T follicular helper cell (primary cell): ENCODE data around the gene CHORDC1.
"Not testable (repeated sequence)": the region's sequence is repeated elsewhere in the genome, so short reads cannot be mapped to it uniquely, and the experiment has no call there.

Experiments
- DNase-seq: peaks from one replicate; pipeline ENCODE4 v3.0.0-alpha.2; 2020; ENCODE audit warnings: low read depth
- total RNA-seq, 2 experiments: gene quantifications; one replicate each; lab custom pipeline; 2026; lab: John Stamatoyannopoulos, UW

The CHORDC1 gene
- 80.9 to 205 reads per million in 2 experiments for total RNA-seq

- DNase-seq: peak; percentile 83
These were observed at the start of gene CHORDC1 for GRCh38 chr11:90222459-90223247. TSS of gene CHORDC1 (minus strand) at chr11:90223049. CDS start at chr11:90222954, 95 bp downstream.

DNA sequence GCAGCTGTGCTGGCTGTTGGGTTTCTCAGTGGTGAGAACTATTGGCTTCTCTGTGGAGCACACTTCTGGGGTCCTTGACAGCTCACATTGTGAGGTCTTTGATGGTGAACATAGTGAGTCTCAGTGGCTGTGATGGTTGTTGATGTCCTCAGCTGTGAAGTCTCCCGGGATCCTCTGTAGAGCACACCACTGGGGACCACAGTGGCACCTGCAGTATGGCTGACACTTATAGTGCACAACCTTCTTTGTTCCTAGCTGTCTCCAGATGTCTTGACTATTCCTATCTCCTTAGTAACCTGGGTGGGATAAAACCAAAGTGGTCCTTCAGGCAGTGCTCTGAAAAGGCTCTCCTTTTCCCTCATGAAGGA is 34.3 kb upstream of the CHORDC1 start:
- DNase-seq: no peak

DNA sequence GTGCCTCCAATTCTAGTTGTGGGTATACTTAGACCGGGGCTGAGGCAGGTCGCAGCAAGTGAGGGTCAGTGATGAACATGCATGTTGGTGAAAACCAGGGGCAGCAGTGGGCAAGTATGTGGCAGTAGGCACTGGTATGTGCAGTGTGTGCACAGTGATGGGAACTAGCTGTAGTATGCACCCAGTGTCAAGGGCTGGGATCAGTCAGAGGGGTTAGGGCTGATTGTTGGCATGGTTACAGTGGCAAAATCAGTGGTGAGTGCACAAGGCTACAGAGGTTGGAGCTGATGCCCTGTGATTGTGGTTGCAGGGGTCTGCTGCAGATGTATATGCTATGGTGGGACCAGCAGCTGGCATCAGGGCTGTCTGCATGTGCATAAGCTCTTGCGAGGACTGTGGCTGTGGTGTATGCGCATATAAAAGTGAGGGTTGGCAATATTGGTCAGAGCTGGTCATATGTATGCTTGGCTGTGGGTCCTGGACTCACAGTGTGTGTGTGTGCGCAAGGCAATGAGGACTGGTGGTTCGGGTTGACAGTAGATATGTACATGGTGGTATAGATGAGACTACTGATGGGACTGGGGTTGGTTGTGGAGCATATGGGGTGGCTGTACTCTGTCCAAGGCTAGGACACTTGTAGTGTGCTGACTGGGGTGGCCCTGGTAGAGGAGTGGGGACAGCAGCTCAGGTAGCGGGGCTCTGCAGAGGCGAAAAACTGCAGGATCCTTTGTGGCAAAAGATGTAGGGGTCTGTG is 33.7 kb upstream of the CHORDC1 start:
- DNase-seq: no peak

- no peak for DNase-seq
These were observed 31.2 kb upstream of the CHORDC1 start for GRCh38 chr11:90254065-90254464.

DNA sequence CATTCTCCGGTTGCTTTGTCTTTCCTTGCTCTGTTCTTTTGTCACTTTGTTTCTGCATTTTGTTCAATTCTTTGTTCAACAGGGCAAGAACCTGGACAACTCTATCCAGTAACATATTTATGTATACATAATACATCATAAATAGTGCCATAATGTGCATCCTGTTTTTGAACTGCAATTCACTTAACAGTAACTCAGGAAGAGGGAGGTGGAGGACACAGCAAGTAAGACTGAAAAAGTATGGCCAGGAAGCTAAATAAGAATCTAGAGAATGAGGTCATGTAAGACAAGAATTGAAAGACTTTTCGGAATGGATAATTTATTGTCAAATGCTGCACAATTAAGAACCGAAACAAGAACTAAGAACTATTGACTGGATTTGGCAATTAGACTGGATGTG is 29.2 kb upstream of the CHORDC1 start:
- DNase-seq: no peak

DNA sequence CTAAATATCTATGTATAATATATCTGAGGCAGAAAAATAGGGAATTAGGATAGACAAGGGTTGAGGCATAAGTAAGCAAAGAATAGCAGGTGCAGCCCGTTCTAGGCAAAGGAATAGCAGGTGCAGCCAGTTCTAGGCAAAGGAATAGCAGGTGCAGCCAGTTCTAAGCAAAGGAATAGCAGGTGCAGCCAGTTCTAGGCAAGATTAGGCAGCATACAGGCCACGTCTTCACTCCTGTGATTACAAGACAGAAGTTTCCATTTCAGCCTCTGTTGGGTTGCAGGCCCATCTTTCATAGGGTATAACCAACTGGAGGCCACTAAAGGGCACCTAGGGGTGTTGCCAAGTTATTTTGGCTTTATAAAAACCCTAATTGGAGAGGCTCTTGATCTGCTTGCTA is 28.8 kb upstream of the CHORDC1 start:
- DNase-seq: no peak

DNA sequence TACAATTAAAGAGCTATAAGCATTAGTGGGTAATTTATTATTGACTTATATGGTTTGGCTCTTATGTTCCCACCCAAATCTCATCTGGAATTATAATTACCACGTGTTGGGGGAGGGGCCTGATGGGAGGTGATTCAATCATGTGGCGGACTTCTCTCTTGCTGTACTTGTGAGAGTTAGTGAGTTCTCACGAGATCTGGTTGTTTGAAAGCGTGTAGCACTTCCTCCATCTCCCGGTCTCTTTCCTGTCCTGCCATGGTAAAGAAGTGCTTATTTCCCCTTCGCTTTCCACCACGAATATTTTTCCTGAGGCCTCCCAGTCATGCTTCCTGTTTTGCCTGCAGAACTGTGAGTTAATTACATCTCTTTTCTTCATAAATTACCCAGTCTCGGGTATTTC is 28.1 kb upstream of the CHORDC1 start:
- DNase-seq: no peak

GRCh38 chr11:90246468-90246867 is 23.6 kb upstream of the CHORDC1 start:
- DNase-seq: no peak

DNA sequence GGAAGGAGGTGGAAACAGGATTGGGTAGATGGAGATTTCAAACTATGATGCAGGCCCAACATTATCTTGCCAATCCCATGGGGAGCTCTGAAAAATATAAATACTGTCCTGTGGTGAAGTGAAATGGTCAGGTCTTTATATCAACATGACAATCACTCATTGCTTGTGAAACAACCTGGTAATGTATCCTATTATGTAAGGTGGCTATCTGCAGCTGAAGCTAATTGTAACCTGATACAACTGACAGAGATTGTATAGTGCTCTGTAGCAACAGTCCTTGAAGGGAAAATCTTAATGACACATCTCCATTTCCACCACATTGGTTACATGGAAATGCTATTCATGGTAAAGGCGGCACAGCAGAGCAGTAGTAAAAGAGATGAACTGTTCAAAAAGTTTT is 20.7 kb upstream of the CHORDC1 start:
- DNase-seq: no peak

GRCh38 chr11:90242894-90243416 is 20.1 kb upstream of the CHORDC1 start:
- no peak for DNase-seq

DNA sequence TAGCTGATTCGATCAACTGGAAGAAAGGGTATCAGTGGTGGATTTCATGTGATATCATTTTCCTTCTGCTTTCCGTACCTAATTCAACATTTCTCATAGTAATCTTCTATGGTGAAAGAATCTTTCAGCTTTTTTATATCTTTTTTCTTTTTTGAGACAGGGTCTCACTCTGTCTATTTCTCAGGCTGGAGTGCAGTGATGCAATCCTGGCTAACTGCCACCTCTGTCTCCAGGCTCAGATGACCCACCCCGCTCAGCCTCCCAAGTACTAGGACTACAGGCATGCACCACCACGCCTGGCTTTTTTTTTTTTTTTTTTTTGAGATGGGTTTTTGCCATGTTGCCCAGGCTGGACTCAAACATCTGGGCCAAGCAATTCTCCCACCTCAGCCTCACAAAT is 18.6 kb upstream of the CHORDC1 start:
- DNase-seq: no peak

- not testable (repeated sequence) for DNase-seq
These were observed 17.3 kb upstream of the CHORDC1 start for GRCh38 chr11:90239967-90240636.

- no peak for DNase-seq
These were observed 14.2 kb upstream of the CHORDC1 start for GRCh38 chr11:90237004-90237403.

- DNase-seq: no peak
These were observed 12.7 kb upstream of the CHORDC1 start for GRCh38 chr11:90235526-90235925.

- DNase-seq: no peak
These were observed 12.1 kb upstream of the CHORDC1 start for GRCh38 chr11:90234977-90235376.

DNA sequence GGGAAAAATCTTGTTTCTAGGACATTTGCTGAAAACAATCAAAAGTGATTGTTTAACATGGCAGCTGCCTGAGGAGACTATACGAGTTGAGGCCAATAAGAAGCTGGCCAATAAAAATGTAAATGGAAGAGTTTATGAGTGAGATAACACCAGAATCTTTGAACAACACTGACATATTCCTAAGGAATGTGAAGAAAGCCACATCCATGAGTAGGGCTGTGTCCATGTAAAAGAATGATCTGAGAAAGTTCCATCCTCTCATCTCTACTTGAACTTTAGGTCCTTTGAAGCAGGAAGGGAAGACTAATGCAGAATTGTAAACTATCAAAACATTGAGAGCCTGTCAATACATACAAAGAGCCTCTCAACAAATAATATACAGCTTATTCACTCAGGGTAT is 6.9 kb upstream of the CHORDC1 start:
- DNase-seq: no peak

DNA sequence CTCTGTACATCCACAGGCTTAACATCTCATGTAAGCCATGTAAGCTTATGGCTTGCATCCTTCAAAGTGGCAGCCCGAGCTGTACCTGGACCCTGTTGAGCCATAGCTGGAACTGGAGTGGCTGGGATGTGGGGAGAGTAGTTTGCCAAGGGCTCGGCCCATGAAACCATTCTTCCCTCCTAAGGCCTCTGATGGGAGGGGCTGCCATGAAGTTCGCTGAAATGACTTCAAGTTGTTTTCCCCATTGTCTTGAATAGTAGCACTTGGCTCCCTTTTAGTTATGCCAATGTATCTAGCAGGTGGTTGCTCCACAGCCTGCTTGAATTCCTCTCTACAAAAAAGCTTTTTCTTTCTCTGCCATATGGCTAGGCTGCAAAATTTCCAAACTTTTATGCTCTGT is 5.2 kb upstream of the CHORDC1 start:
- no peak for DNase-seq

GRCh38 chr11:90223248-90223585 is 368 bp upstream of the CHORDC1 start:
- DNase-seq: no peak

GRCh38 chr11:90221803-90222458 is 918 bp downstream of the CHORDC1 start:
- no peak for DNase-seq

DNA sequence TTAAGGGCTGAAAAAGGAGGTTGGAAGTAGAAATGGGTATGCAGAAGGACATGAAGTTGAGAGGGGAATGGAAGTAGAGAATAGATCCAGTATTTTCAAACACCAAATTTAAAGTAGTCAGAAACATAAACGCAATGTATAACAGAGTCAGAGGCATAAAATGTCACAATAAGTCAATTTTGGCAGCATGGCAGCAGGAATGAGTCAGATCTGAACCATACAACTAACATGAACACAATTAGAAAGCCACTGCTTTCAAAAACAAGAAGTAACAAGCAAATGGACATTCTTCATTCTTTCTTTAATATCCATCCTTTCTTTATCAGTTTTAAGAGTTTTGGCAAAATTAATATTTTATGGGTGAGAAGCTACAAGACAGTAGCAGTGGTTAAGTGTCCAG is 2.5 kb downstream of the CHORDC1 start:
- DNase-seq: no peak

- no peak for DNase-seq
These were observed 3.4 kb downstream of the CHORDC1 start for GRCh38 chr11:90219438-90219837.

- no peak for DNase-seq
These were observed 4.2 kb downstream of the CHORDC1 start for GRCh38 chr11:90218606-90219005.
